IPS-NIHi7 (cell line): ENCODE measurements around the gene HSPA2.

Experiments
- DNase-seq: peaks from one replicate; pipeline ENCODE4 v3.0.0; 2012; ENCODE audit warnings: mixed read lengths; ENCODE audit errors: extremely low spot score

HSPA2 gene

GRCh38 chr14:64540208-64541202 lies at the start of gene HSPA2:
Gene HSPA2, plus strand, starts transcription at chr14:64540741. Its CDS starts 109 bp downstream, at chr14:64540850.
- peak; percentile 96 for DNase-seq

- no peak for DNase-seq
These were observed 48.9 kb upstream of the HSPA2 start for GRCh38 chr14:64491637-64492036.

- DNase-seq = no peak
These were observed 47.1 kb upstream of the HSPA2 start for GRCh38 chr14:64493455-64493854.

- no peak for DNase-seq
These were observed 45.3 kb upstream of the HSPA2 start for GRCh38 chr14:64495252-64495651.

- DNase-seq = no peak
These were observed 43.8 kb upstream of the HSPA2 start for GRCh38 chr14:64496764-64497163.

- no peak for DNase-seq
These were observed 40.5 kb upstream of the HSPA2 start for GRCh38 chr14:64500088-64500487.

- peak; percentile 13 for DNase-seq
These were observed 39.0 kb upstream of the HSPA2 start for GRCh38 chr14:64501411-64502171.

- DNase-seq = no peak
These were observed 38.1 kb upstream of the HSPA2 start for GRCh38 chr14:64502456-64502855.

- DNase-seq = no peak
These were observed 37.6 kb upstream of the HSPA2 start for GRCh38 chr14:64502887-64503433.

GRCh38 chr14:64503434-64504309 lies 36.9 kb upstream of the HSPA2 start, which contains the start of gene ZBTB25:
Gene ZBTB25, minus strand, starts transcription at chr14:64503838. Its CDS starts 13,305 bp downstream, at chr14:64490533.
- peak; percentile 81 for DNase-seq

- peak; percentile 74 for DNase-seq
These were observed 36.1 kb upstream of the HSPA2 start, which contains the start of gene ZBTB1 for GRCh38 chr14:64504310-64504896. Gene ZBTB1, plus strand, starts transcription at chr14:64504770. Its CDS starts 16,735 bp downstream, at chr14:64521505.

GRCh38 chr14:64504897-64505794 lies 35.4 kb upstream of the HSPA2 start:
- peak; percentile 80 for DNase-seq

- DNase-seq = no peak
These were observed 33.8 kb upstream of the HSPA2 start for GRCh38 chr14:64506721-64507120.

GRCh38 chr14:64507376-64508156 lies 33.0 kb upstream of the HSPA2 start:
- no peak for DNase-seq

- DNase-seq = no peak
These were observed 32.2 kb upstream of the HSPA2 start for GRCh38 chr14:64508215-64508776.

- DNase-seq = no peak
These were observed 31.5 kb upstream of the HSPA2 start for GRCh38 chr14:64509036-64509435.

GRCh38 chr14:64510825-64511671 lies 29.5 kb upstream of the HSPA2 start:
- peak; percentile 45 for DNase-seq
